ENCODE data around the gene KRT73.

- TF ChIP-seq ZZZ3 (IDR thresholded peaks at IDR 0.05): no peak
- TF ChIP-seq, protein P1, sequence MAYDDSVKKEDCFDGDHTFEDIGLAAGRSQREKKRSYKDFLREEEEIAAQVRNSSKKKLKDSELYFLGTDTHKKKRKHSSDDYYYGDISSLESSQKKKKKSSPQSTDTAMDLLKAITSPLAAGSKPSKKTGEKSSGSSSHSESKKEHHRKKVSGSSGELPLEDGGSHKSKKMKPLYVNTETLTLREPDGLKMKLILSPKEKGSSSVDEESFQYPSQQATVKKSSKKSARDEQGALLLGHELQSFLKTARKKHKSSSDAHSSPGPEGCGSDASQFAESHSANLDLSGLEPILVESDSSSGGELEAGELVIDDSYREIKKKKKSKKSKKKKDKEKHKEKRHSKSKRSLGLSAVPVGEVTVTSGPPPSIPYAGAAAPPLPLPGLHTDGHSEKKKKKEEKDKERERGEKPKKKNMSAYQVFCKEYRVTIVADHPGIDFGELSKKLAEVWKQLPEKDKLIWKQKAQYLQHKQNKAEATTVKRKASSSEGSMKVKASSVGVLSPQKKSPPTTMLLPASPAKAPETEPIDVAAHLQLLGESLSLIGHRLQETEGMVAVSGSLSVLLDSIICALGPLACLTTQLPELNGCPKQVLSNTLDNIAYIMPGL (CRISPR knock-in tag; IDR thresholded peaks at IDR 0.05): no peak
- no peak for TF ChIP-seq RBM22 (IDR thresholded peaks at IDR 0.05; ENCODE audit: low read depth, low read length, poor library complexity, severe bottlenecking)
- TF ChIP-seq CTCF (IDR thresholded peaks at IDR 0.05 in 2 of 3, conservative IDR thresholded peaks at IDR 0.05 in 1 of 3; ENCODE audit: insufficient read depth in 2 of 3, low read depth in 1 of 3, low read length in 3 of 3): no peak
- no peak for TF ChIP-seq XRCC4 (IDR thresholded peaks at IDR 0.05; ENCODE audit: extremely low read depth, insufficient read depth, insufficient read length)
These were observed 33.4 kb upstream of the KRT73 start, which contains the start of gene KRT2 for GRCh38 chr12:52651726-52652261.
